Activated naive CD8-positive, alpha-beta T cell treated with anti-CD3 and anti-CD28 coated beads, Interleukin-2, amount 50 U/mL, for 16 hours (primary cell): ENCODE measurements around the gene PTTG1IP.
"Not testable (repeated sequence)": the region's sequence is repeated elsewhere in the genome, so short reads cannot be mapped to it uniquely, and the experiment has no call there.

ENCODE experiments used
- DNase-seq: peaks from one replicate; pipeline ENCODE4 v3.0.0-alpha.2; 2020; ENCODE audit warnings: low read depth, low spot score

The PTTG1IP gene, protein sequence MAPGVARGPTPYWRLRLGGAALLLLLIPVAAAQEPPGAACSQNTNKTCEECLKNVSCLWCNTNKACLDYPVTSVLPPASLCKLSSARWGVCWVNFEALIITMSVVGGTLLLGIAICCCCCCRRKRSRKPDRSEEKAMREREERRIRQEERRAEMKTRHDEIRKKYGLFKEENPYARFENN

DNA sequence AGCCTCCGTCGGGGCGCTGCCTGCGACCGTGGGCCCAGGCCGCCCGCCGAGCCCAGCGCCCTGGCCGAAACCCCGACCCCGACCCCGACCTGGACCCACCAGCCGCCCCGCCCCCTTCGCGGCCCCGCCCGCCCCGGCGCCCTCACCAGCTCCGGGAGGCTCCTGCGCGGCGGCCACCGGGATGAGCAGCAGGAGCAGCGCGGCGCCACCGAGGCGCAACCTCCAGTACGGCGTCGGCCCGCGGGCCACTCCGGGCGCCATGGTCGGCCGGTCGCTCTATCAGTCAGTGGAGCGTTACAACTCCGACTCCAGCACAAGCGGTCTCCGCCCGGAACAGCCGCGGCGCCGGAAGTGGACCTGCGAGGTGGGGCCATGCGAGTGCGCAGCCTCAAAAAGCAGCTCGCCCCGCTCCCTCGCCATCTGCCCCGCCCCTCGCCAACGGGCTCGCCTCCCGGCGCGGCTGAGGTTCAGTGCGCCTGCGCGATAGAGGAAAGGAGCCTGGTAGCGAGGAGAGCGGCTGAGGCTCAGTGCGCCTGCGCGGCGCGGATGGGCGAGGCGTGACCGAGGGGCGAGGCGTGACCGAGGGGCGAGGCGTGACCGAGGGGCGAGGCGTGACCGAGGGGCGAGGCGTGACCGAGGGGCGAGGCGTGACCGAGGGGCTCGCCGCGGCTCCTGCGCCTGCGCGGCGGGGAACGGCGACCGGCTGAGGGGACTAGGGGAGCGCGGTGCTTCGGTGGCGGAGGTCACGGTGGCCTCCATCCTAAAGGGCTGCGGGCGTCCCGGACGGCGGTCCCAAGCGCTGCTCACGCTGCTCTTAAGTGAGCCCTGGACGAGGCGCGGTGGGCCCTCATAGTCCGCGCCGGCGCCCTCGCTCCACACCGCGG, at the start of gene PTTG1IP:
Gene PTTG1IP, minus strand, starts transcription at position 335 of the 884 bp plus-strand sequence. Its CDS starts 74 bp downstream, at position 261.
- DNase-seq = peak; percentile 98

DNA sequence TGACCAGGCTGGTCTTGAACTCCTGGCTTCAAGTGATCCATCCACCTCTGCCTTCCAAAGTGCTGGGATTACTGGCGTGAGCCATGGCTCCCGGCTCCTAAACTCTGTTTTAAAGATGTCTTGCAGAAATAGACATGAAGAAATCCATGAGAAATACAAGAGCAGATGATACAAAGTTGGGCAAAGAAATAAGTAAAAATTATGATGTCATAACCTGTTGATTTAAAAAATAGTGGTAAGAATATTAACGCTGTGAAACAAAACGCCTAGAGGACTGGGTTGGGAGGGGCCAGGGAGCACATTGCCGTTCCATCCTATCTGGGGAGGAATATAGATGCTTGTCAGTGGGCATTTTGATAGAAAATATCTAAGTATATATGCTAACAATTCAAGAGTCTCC, 48.4 kb upstream of the PTTG1IP start:
- no peak for DNase-seq

DNA sequence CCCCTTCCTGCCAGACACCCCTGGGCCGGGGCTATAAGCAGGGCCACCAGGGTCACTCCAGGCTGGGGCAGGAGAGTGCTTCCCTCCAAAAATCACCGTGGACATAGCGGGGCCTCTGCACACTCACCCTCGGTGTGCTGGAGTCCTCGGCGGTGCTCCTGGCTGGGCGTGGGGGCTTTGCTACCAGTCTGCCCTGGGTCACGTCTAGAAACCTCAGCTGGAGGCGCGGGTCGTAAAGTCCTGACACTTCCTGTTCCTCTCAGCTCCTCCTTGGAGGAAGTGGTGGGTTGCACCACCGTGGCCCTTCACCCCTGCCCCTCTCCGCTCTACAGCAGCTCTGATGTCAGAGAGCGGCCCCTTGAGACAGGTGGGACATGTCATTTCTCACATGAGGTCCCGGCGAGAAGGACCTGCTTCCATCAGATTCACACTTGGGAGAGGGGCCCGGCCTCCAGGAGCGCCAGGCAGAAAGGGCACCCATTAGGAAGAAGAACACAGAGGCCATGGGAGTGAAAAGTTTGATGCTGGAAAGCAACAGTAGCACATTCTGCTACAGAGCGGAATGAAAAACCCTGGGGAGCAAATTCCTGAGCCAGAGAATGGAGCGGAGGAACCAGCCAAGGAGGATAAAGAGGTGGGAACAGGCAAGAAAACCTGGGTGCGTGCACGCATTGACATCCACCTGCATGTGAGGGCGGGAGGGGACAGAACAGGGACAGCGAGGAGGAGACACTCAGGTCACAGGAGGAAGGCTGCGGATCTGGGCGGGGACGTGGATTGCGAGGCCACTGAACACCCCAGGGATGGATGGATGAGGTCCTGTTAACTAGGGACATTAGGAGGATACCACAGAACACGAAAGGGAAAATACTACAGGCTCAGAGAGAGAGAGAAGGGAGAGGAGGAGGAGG, 47.5 kb upstream of the PTTG1IP start, which contains the start of gene ITGB2:
Gene ITGB2, minus strand, starts transcription at position 206 of the 911 bp plus-strand sequence. CDS start 10,117 bp downstream, outside the sequence.
- no peak for DNase-seq

DNA sequence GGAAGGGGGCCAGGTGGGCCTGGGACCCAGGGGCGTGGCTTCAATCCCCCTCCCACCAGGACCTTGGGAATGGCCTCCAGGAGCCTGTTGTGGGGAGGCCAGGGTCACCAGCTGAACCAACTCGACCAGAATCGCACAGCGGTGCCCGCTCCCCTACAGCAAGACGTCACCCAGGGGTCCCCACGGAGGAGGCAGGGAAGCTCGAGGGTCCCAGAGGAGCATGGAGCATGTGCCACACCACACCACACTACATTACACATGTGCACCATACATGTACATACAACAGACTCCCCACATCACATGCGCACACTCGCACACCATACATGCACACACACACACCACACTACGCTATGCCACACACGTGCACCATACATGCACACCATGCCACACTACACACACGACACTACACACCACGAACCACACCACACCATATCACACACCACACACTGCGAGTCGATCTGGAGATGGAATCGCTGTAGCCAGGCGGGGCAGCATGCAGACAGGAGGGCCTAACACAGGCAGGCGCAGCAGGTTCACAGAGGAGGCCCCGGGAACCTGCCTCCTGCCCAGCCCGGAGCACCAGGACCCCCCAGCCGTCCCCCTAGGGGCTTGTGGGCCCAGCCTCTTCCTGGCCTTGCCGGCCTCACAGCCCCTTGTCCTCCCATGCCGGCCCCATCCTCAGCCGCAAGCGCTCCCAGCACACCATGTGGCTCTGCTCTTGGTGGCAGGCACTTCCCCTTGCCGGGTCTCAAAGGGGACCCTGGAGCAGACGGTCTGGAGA, 46.6 kb upstream of the PTTG1IP start:
- DNase-seq = no peak

DNA sequence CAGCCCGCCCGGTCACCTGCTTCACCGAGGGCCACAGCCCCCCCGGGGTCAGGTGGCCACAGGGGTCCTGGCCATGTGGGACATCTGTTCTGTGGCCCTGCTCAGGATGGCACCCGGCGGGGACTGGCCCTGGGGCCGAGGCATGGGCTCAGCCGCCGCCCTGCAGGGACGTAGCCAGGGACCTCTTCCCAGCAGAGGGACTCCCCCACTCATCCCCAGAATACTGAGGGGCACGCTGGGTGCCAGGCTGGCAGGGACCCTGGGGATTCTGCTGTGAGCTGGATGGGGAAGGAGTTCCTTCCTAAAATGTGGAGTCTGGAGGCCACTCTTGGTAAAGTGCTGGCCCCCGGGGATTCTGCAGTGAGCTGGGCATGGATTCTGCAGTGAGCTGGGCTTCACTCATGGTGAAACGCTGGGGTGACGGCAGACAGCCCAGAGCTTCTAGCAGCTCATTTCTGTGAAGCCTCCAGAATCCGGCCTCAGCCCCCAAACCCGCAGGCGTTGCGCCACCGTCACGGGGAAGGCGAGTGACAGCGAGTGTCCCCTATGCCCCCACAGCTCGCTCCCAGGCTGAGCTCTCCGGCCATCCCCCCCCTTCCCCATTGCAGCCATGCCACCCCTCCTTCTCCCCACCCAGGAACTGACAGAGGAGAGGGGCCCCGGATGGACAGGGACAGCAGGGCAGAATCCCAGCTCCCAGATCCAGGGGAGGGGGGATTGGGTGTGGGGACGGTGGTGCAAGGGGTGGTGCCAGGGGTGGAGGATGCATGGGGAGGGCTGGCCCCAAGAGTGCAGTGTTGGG, 45.8 kb upstream of the PTTG1IP start:
- no peak for DNase-seq

DNA sequence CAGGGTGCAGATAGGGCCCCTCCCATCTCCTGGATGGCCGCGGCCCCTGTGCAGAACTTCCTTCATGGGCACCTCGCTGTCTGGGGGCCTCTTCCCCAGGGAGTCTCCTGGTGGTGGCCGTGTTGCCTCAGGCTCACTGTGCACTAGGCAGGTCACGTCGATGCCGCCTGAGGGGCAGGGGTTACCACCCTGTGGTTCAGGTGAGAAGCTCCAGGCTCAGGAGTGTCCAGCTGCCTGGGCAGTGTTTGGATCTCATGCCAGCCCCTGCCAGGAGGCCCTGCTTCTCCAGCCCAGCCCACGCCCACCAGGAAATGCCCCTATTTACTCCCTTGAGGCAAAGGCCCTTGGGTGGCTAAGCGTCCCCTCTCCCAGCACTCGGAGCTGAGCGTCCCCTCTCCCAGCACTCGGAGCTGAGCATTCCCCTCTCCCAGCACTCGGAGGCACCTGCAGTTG, 45.1 kb upstream of the PTTG1IP start:
- DNase-seq = no peak

DNA sequence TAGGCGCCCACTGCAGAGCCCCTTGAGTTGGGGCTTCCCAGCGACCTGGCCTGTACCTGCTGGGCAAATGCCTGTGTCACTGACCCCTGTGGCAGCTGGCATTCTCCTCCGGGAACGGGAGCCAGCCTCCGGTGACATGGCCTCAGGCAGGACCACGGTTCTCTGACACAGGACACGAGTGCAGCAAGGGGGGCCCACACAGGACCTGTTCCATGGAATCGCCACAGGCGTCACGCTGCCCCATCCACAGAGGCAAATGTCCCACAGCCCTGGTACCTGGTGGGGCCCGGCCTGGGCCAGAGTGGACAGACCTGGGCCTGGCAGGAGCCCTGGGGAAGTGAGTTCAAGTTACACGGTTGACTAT, 44.6 kb upstream of the PTTG1IP start:
- no peak for DNase-seq

DNA sequence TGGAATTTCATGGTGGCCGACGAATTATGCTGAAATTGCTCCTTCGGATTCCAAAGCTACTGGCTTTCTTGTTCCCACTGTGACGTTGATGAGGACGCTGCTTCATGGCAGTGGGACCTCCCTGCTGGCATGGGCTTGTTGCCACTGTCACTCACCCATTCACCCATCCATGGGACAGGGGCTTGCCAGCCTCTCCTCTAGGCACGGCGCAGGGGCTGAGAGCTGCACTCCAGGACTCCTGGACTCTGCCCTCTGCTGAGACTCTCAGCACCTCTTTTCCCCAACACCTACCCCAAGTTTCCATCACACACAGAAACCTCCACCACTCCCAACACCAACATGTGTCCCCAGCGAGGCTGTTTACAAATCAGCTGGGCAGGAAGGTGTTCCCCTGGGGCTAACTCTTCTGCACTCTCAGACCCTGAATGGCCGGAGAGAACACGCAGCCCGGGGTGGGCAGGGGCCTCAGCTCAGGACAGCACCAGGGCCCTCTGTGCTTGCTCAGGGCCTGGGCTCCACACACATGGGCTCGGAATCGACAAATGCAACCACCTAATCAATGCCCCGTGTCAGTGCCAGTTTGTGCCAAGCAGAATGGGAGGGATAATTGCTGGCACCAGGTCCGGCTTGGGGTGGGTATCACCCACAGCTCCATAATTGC, 44.1 kb upstream of the PTTG1IP start:
- no peak for DNase-seq

DNA sequence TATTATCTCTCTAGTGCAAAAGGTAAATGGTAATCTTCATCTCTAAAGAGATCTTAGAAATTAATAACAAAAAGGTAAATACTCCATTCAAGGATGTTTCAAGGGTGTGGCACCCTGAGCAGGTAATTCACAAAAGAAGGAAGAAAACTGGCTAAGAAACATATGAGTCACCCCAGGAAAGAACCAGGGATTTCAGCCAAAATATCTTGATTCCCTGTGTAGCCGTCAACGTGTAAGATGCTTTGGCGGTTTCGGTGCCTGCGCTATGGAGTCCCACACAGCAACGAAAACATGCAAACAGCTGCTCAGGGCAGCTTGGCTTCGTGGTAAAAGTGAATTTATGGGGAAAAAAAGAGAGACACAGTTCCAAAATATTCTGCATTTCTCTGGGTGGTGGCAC, 43.5 kb upstream of the PTTG1IP start:
- DNase-seq = no peak

DNA sequence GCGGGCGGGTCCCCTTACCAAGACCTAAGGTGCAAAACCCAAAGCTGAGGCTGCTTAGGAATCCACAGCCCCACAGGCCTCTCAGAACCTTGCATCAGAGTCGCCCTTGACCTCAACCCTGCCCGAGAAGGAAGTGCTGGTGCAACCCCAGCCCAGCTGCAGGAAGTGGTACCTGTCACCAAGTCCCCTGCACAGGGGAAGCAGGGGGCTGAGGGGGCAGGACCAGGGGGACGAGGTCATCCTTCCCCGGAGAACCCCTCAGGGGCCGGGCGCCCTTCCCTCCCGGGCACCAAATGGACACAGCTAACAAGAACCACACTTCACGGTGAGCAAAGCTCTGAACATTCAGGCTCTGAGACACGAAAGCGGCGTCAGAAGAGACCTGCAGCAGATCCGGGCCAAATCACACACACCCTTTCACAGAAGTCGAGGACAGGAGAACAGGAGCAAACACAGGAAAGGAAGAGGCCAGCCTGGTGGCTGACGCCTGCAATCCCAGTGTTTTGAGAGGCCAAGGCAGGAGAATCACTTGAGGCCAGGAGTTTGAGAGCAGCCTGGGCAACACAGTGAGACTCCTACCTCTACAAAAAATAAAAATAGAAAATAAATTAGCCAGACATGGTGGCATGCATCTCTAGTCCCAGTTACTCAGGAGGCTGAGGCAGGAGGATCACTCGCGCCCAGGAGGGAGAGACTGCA, 40.8 kb upstream of the PTTG1IP start:
- no peak for DNase-seq

DNA sequence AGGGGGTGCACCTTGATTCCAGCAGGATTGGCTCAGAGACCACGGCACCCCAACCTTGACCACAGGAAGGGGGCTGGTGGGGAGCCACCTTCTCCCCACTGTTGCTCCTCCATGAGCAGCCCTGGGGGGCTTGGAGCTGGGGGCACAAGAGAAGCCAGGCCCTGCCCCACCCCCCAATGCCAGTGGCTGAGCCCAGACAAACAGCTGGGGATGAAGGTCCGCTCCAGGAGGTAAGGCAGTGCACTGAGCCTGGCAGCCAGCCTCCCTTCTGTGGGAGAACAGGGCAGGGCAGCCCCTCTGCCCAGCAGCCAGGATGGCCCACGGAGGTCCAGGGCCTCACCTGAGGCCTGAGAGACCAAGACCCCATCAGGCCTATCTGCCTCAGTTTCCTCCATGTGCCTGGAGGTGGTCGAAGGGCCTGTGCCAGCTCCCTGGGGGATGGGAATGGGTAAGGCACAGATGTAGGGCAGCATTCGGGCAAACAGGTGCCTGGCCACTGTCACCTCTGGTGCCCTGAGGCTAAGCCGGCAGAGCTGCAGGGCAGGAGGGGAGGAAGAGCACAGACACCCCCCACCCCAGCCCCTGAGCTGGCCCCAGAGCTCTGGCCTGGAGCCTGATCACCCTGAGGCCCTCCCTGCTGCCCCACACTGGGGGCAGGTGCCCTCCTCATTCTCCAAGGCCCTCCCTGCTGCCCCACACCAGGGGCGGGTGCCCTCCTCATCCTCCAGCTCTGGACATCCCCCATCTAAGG, 40.1 kb upstream of the PTTG1IP start:
- no peak for DNase-seq

DNA sequence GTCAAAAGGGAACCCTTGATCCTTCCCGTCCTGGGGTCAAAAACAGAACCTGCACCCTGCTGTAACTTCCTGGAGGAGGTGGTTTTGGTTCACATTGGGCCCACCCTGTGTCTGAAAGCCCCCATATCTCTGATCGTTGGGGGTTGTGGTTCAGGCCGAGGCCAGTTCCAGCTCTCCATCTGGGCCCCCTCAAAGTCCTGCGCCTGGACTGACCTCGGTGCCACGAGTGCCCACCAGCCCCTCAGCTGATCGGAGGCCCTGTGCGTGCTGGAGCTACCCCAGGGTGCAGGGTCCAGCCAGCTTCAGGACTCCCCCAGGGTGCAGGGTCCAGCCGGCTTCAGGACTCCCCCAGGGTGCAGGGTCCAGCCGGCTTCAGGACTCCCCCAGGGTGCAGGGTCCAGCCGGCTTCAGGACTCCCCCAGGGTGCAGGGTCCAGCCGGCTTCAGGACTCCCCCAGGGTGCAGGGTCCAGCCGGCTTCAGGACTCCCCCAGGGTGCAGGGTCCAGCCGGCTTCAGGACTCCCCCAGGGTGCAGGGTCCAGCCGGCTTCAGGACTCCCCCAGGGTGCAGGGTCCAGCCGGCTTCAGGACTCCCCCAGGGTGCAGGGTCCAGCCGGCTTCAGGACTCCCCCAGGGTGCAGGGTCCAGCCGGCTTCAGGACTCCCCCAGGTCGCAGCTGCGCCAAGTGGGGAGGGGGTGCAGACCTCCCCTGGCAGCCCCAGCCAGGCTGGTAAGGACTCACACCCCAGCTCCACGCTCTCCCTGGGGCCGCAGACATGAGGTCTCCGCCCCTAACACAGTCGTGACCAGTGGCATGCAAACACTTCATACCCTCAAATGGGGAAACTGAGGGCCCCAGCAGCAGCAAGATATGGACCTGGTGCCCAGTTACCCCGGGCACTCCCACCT, 39.3 kb upstream of the PTTG1IP start:
- not testable (repeated sequence) for DNase-seq

DNA sequence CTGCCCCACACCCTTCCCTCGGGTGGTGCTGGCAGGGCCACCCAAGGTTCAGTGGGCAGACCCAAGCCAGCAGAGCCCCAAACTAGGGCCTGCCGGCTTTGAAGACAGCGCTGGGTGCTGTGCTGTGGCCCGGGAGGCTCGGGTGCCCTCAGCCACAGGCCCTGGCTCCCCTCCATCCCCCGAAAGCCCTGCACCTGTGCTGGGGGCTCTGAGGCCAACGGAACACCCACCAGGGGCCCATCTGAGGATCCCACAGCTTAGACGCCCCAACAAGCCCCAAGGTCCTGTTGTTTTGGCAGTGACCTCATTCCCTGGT, 38.6 kb upstream of the PTTG1IP start:
- no peak for DNase-seq

DNA sequence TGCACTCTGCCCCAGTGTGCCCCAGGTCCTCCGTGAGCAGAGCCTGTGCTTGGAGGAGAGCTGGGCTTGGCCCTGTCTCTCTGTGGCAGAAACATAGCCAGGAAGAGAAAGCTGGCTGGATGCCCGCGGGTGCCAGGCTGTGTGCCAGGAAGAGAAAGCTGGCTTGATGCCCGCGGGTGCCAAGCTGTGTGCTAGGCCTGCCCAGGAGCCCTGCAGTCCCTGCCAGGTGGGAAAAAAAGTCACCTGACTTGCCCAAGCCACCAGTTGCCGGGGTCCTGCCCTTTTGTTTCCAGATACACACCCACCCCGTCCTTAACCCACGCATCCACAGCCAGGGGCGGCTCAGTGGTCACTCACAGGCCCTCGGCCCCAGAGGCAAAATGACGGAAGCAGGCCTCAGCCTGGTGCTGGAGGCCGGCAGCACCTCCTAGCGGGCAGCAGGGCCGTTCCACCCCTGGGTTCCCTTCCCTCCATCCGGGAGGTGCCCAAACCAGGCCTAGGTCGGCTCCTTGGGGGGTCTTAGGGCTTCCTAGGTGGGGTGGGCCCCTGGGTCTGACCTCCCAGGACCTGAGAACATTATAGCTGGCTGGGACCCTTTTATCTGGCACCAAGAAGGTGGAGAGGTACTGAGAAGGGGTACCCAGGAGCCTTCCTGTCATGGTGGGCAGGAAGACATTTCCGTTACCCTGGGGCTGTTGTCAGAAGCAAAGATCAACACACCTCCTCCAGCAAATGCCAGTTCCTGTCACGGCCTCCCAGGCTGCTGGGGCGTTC, 38.1 kb upstream of the PTTG1IP start:
- no peak for DNase-seq

DNA sequence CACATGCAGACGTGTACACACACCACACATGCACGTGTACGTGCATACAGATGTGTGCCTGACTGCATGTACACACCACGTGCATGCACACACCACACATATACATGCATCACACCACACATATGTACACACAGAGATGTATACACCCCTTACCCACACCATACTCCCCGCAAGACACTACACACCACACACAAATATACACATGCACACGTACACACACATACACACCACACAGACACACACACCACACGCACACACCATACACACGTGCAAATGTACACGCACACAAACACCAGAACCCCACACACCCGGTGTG, 37.5 kb upstream of the PTTG1IP start:
- DNase-seq = no peak

DNA sequence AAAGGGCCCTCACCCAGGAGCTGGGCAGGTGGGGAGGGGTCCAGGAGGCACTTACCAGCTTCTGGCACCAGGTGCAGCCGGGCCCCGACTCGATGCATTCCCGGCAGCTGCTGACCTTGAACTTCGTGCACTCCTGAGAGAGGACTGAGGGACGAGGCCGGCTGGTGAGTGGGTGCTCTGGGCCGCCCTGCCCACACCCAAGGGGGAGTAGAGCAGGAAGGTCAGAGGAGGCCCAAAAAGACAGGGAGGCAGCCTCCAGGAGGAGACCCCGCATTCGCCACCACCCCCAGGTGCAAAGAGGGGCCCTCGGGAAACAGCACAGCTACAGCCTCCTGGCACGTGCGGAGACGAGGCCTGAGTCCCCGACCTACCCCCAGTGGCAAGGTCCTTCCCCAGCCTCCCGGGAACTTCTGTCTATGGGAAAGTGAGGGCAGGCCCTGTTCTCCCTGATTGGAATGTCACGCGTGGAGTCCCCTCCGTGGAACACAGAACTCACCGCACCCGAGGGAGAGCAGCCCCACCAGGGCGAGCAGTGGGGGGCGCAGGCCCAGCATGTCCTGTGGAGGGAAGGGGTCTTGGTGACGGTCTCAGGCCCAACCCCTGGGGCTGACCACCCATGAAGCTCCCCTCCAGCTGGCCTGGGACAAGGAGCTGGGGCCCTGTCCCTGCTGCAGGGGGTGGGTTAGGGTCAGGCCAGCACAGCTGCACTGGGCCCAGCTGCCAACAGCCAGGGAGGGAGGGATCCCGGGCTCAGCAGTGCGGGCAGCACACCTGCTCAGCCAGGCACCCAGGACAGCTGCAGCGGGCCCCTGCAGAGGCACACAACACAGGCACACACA, 37.0 kb upstream of the PTTG1IP start:
- DNase-seq = no peak
